B cell (primary cell): ENCODE data around the gene RIPK3. TPM values are rescaled to one million over a fixed set of nuclear protein-coding genes. Genes with fewer than 3 reads are reported as not detected.

ENCODE experiments used
- ATAC-seq: fragments of 200-7000 bp; cut with Tn5 transposase; one replicate; pipeline ENCODE4 v1.10.0; 2021; ENCODE audit warnings: low read depth, mild to moderate bottlenecking, moderate number of reproducible peaks, moderate library complexity
- CTCF ChIA-PET: fragments of 350-600 bp; sonication (Branson Sonifier 250); formaldehyde crosslinking; loops from one replicate; lab custom pipeline; 2021; ENCODE audit warnings: antibody characterized with exemption, inconsistent platforms; lab: Charles Lee
- POLR2A ChIA-PET: fragments of 350-600 bp; sonication (Branson Sonifier 250); formaldehyde crosslinking; loops from one replicate; lab custom pipeline; 2021; ENCODE audit warnings: antibody characterized with exemption; lab: Charles Lee
- DNase-seq: peaks from one replicate; pipeline ENCODE4 v3.0.0; 2013
- H2AFZ ChIP-seq: 2 replicates; pipeline ENCODE4 v1.6.1; 2012; ENCODE audit warnings: mild to moderate bottlenecking, low read depth, low read length; ENCODE audit not compliant: insufficient read depth, poor library complexity, severe bottlenecking
- H3K27ac ChIP-seq, 2 donors: 1 replicate in 1 of 2; 2 replicates in 1 of 2; pipeline ENCODE4 v1.5.1; 2012 to 2013; ENCODE audit warnings: low read length in 2 of 2, mild to moderate bottlenecking in 2 of 2, moderate library complexity in 1 of 2
- H3K27me3 ChIP-seq, 4 experiments: fragments of 200-600 bp in 1 of 4; sonication (generic) in 1 of 4; replicated peaks in 1 of 4; 1 replicate in 2 of 4; 2 replicates in 2 of 4; pipeline versions ENCODE4 v1.6.1 to v1.7.0; 2013 to 2016; ENCODE audit warnings: low read length in 3 of 4, mild to moderate bottlenecking in 2 of 4, mixed read lengths in 1 of 4, moderate library complexity in 1 of 4; ENCODE audit not compliant: insufficient read depth in 4 of 4, control insufficient read depth in 3 of 4; ENCODE audit errors: control extremely low read depth in 1 of 4
- H3K36me3 ChIP-seq, 2 experiments: replicated peaks in 1 of 2; 1 replicate in 1 of 2; 2 replicates in 1 of 2; pipeline versions ENCODE4 v1.6.1 to v1.7.1; 2013; ENCODE audit warnings: low read length in 1 of 2; ENCODE audit not compliant: insufficient read depth in 2 of 2, control insufficient read depth in 1 of 2; ENCODE audit errors: control extremely low read depth in 1 of 2, extremely low read depth in 1 of 2
- H3K4me1 ChIP-seq, 2 donors: fragments of 200-600 bp in 1 of 2; sonication (generic) in 1 of 2; 1 replicate in 1 of 2; 2 replicates in 1 of 2; pipeline versions ENCODE4 v1.5.1 to v1.6.1; 2013 to 2017; ENCODE audit warnings: low read length in 2 of 2; ENCODE audit not compliant: control insufficient read depth in 2 of 2, insufficient read depth in 2 of 2
- H3K4me2 ChIP-seq: replicated peaks from 2 replicates; pipeline ENCODE3; 2012; ENCODE audit warnings: mild to moderate bottlenecking, low read depth, low read length; ENCODE audit not compliant: poor library complexity, severe bottlenecking
- H3K4me3 ChIP-seq, 5 experiments: fragments of 200-600 bp in 1 of 5; sonication (generic) in 1 of 5; 1 replicate in 3 of 5; 2 replicates in 2 of 5; pipeline versions ENCODE4 v1.5.1 to v1.7.0; 2011 to 2016; ENCODE audit warnings: low read length in 4 of 5, mild to moderate bottlenecking in 4 of 5, low read depth in 2 of 5, control low read depth in 1 of 5, moderate library complexity in 1 of 5; ENCODE audit not compliant: insufficient read depth in 1 of 5; ENCODE audit errors: control extremely low read depth in 1 of 5, extremely low read depth in 1 of 5
- H3K79me2 ChIP-seq: fragments of 200-600 bp; sonication (generic); one replicate; pipeline ENCODE4 v1.6.0; 2016; ENCODE audit warnings: low read length; ENCODE audit not compliant: control insufficient read depth, insufficient read depth
- H3K9ac ChIP-seq: fragments of 200-600 bp; sonication (generic); 2 replicates; pipeline ENCODE4 v1.6.1; 2017; ENCODE audit warnings: mild to moderate bottlenecking, low read length, moderate library complexity
- H3K9me3 ChIP-seq, 3 donors: one replicate each; pipeline versions ENCODE4 v1.6.1 to v1.7.1; 2013; ENCODE audit warnings: low read length in 2 of 3; ENCODE audit not compliant: control insufficient read depth in 2 of 3, insufficient read depth in 1 of 3; ENCODE audit errors: control extremely low read depth in 1 of 3
- H4K20me1 ChIP-seq: 2 replicates; pipeline ENCODE4 v1.6.0; 2012; ENCODE audit warnings: mild to moderate bottlenecking, low read length; ENCODE audit not compliant: insufficient read depth, control insufficient read depth, poor library complexity, severe bottlenecking
- H3K27ac Mint-ChIP-seq: one replicate; pipeline ENCODE4 v1.8.0; 2021; ENCODE audit warnings: mixed read lengths
- H3K27me3 Mint-ChIP-seq: one replicate; pipeline ENCODE4 v1.8.0; 2021; ENCODE audit warnings: mixed read lengths
- H3K4me1 Mint-ChIP-seq: one replicate; pipeline ENCODE4 v1.8.0; 2021; ENCODE audit warnings: mixed read lengths
- H3K4me3 Mint-ChIP-seq: one replicate; pipeline ENCODE4 v1.8.0; 2021; ENCODE audit warnings: mixed read lengths
- H3K9me3 Mint-ChIP-seq: one replicate; pipeline ENCODE4 v1.8.0; 2022; ENCODE audit warnings: mixed read lengths; ENCODE audit not compliant: insufficient read depth
- CTCF ChIP-seq: fragments of 200-600 bp; IDR thresholded peaks from one replicate; pipeline ENCODE4 v1.8.0; 2022; ENCODE audit warnings: antibody characterized with exemption, mild to moderate bottlenecking
- EZH2 ChIP-seq: IDR thresholded peaks from 2 replicates; pipeline ENCODE4 v1.6.1; 2012; ENCODE audit warnings: borderline replicate concordance, low read depth, mild to moderate bottlenecking, moderate library complexity, low read length; ENCODE audit not compliant: insufficient read depth, poor library complexity, severe bottlenecking
- WGBS: methylation state at CpG from one replicate; pipeline ENCODE4 v1.1.5; 2013; ENCODE audit warnings: missing lambda C conversion rate; ENCODE audit not compliant: insufficient coverage; 5-methylcytosine and 5-hydroxymethylcytosine counted together
- intact Hi-C: fragments of 100-400 bp; cut with micrococcal nuclease; formaldehyde crosslinking; loops from one replicate; pipeline ENCODE4 v1.10.0; 2022
- polyA plus RNA-seq: library from polyadenylated mRNA; depleted of rRNA; stranded (reverse); fragments of >200 nt; gene quantifications from 2 replicates; pipeline ENCODE4 v1.2.3, GENCODE V29; 2012
- total RNA-seq, 2 donors: library from RNA; stranded (reverse); fragments of 120-200 nt in 1 of 2; gene quantifications; 1 replicate in 1 of 2; 2 replicates in 1 of 2; pipeline versions ENCODE4 v1.2.3 to v1.2.4, GENCODE V29; 2013 to 2022

RIPK3 gene
- total and polyA plus RNA-seq, 2 donors (not counting 1 experiment from before 2014, with no cell fraction given) = 65.5 to 77.6 TPM

GRCh38 chr14:24317141-24317928 is 22.5 kb downstream of the RIPK3 start:
- Histone ChIP-seq H3K36me3 (no peaks in the 10 kb centered on the region), H3K4me3 (no peak overlapping the region), H3K27me3 (peaks cover 0 to 6% (median 0%) of the 10 kb centered on the region in 4 experiments), H3K4me1 (peaks cover 20 to 26% of the 10 kb centered on the region in 2 donors), H4K20me1 (no peaks in the 10 kb centered on the region), H3K79me2 (no peaks in the 10 kb centered on the region), H3K27ac (no peak overlapping the region), H3K9me3 (no peaks in the 10 kb centered on the region), H3K9ac (no peak overlapping the region), H2AFZ (no peak overlapping the region), H3K4me2 (no peak overlapping the region)
- ChIA-PET POLR2A (no interaction called here), CTCF (interaction anchor here (1.1 to 2.1 kb wide), 4 partner anchors 10 to 19 kb away, joined by 3 to 14 read pairs (median 8); partner anchors contain the start of gene CIDEB)
- H3K4me1 Mint-ChIP-seq = peaks cover 27% of the 10 kb centered on the region
- TF ChIP-seq EZH2 = no peak
- no peak for TF ChIP-seq CTCF
- H3K9me3 Mint-ChIP-seq = no peaks in the 10 kb centered on the region
- DNase-seq = no peak
- H3K27me3 Mint-ChIP-seq = peaks cover 11% of the 10 kb centered on the region
- no peak for ATAC-seq
- H3K27ac Mint-ChIP-seq = no peak overlapping the region
- WGBS = 96% methylated on average over 2 of the region's 3 CpGs
- no peak overlapping the region for H3K4me3 Mint-ChIP-seq
- intact Hi-C loops = no loop called here

DNA sequence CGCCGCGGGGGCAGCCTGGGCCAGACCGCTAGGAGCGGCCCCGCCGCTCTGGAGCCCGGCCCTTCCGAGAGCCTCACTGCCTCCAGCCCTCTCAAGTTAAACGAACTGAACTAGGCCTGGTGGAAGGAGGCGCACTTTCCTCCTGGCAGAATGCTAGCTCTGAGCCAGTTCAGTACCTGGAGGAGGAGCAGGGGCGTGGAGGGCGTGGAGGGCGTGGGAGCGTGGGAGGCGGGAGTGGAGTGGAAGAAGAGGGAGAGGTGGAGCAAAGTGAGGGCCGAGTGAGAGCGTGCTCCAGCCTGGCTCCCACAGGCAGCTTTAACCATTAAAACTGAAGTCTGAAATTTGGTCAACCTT is 23.2 kb downstream of the RIPK3 start:
- H2AFZ ChIP-seq = no peak overlapping the region
- no peak overlapping the region for H3K4me2 ChIP-seq
- 94% methylated on average over 18 of the region's 18 CpGs for WGBS

More for the DNA sequence above, 23.2 kb downstream of the RIPK3 start:
- Histone ChIP-seq H3K79me2 (no peaks in the 10 kb centered on the region), H3K27ac (no peak overlapping the region), H4K20me1 (no peaks in the 10 kb centered on the region), H3K4me1 (peaks cover 27 to 33% of the 10 kb centered on the region in 2 donors), H3K9me3 (no peaks in the 10 kb centered on the region), H3K9ac (no peak overlapping the region), H3K36me3 (no peaks in the 10 kb centered on the region), H3K4me3 (no peak overlapping the region), H3K27me3 (peaks cover 0 to 6% (median 0%) of the 10 kb centered on the region in 4 experiments)
- ChIA-PET POLR2A (no interaction called here), CTCF (no interaction called here)
- Mint-ChIP-seq H3K4me3 (no peak overlapping the region), H3K27ac (no peak overlapping the region), H3K9me3 (no peaks in the 10 kb centered on the region), H3K27me3 (peaks cover 11% of the 10 kb centered on the region), H3K4me1 (peaks cover 34% of the 10 kb centered on the region)
- no peak for DNase-seq
- intact Hi-C loops = no loop called here
- ATAC-seq = no peak
- no peak for TF ChIP-seq EZH2
- TF ChIP-seq CTCF = no peak
